Skeletal muscle satellite cell (primary cell): ENCODE results near the gene TICAM1.
"Not testable (repeated sequence)": the region's sequence is repeated elsewhere in the genome, so short reads cannot be mapped to it uniquely, and the experiment has no call there.

Experiments
- H3K27me3 ChIP-seq: 2 replicates; pipeline ENCODE4 v1.7.0; 2013; ENCODE audit warnings: low read length; ENCODE audit not compliant: control insufficient read depth, insufficient read depth
- H3K36me3 ChIP-seq: 2 replicates; pipeline ENCODE4 v1.7.0; 2013; ENCODE audit warnings: mild to moderate bottlenecking, control low read depth, low read length; ENCODE audit not compliant: insufficient read depth
- H3K4me1 ChIP-seq: 2 replicates; pipeline ENCODE4 v1.7.0; 2013; ENCODE audit warnings: low read length; ENCODE audit not compliant: control insufficient read depth, insufficient read depth
- H3K4me2 ChIP-seq: 2 replicates; pipeline ENCODE4 v1.7.0; 2013; ENCODE audit warnings: mild to moderate bottlenecking, low read length
- H3K4me3 ChIP-seq: 2 replicates; pipeline ENCODE4 v1.7.0; 2013; ENCODE audit warnings: low read length
- H3K9ac ChIP-seq: 2 replicates; pipeline ENCODE4 v1.7.0; 2013; ENCODE audit warnings: mild to moderate bottlenecking, low read depth, low read length, moderate library complexity
- H3K9me3 ChIP-seq: replicated peaks from 2 replicates; pipeline ENCODE4 v1.7.0; 2013; ENCODE audit warnings: mild to moderate bottlenecking, control low read depth, low read length

The TICAM1 gene

DNA sequence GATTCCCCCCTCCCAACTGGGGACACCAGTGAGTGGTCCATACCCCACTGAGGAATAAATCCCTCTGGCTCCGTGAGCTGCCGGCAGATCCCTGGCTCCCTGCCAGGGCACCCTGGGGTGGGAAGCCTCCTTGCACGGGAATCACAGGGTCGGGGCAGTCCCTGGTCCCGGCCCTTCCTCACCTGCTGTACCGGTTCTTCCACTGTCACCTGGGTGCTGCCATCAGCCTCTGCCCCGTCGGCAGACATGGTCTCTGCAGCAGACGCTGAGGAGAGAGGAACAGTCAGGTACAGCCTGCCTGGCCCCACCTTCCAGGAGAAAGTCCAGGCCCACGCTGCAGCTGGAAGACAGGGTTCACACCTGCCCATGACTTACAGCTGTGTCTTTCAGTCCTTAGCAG lies 29.6 kb upstream of the TICAM1 start:
- Histone ChIP-seq H3K9ac (no peak overlapping the region), H3K4me2 (no peak overlapping the region), H3K27me3 (no peaks in the 10 kb centered on the region), H3K9me3 (no peaks in the 10 kb centered on the region), H3K4me3 (no peak overlapping the region), H3K4me1 (peaks cover 5% of the 10 kb centered on the region), H3K36me3 (peaks cover 49% of the 10 kb centered on the region)

DNA sequence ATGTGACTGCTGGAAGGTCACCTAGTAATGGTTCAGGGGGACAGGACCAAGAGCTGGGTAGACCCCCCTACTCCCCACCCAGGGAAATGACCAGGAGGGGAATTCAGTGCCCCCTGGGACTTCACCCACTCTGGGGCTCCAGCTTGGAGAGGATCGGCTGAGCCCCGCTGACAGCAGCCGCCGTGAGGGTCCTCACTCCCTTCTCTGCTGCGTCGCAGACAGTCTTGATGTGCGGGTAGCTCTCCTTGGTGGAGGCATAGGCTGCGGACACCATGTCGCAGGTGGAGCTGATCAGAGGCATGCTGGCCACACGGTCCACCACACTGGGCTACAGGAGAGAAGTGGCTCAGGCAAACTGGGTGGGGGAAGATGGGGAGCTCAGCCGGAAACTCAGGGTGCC lies 28.2 kb upstream of the TICAM1 start:
- Histone ChIP-seq H3K27me3 (no peaks in the 10 kb centered on the region), H3K36me3 (peaks cover 62% of the 10 kb centered on the region), H3K4me1 (peaks cover 3% of the 10 kb centered on the region), H3K4me2 (no peak overlapping the region), H3K4me3 (no peak overlapping the region), H3K9ac (no peak overlapping the region), H3K9me3 (no peaks in the 10 kb centered on the region)

DNA sequence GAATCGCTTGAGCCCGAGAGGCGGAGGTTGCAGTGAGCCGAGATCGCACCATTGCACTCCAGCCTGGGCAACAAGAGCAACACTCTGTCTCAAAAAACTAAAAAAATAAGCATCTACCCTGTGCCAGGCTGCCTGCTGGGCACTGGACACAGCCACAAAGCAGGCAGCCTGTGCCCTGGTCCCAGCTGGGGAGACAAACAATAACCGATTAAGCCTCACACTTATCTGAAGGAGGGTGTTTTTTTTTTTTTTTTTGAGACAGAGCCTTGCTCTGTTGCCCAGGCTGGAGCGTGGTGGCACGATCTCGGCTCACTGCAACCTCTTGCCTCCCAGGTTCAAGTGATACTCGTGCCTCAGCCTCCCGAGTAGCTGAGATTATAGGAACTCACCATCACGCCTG lies 25.0 kb upstream of the TICAM1 start:
- H3K36me3 ChIP-seq = peaks cover 72% of the 10 kb centered on the region
- H3K4me3 ChIP-seq, H3K9me3 ChIP-seq, H3K4me2 ChIP-seq, H3K27me3 ChIP-seq, H3K9ac ChIP-seq, H3K4me1 ChIP-seq: not testable (repeated sequence)

DNA sequence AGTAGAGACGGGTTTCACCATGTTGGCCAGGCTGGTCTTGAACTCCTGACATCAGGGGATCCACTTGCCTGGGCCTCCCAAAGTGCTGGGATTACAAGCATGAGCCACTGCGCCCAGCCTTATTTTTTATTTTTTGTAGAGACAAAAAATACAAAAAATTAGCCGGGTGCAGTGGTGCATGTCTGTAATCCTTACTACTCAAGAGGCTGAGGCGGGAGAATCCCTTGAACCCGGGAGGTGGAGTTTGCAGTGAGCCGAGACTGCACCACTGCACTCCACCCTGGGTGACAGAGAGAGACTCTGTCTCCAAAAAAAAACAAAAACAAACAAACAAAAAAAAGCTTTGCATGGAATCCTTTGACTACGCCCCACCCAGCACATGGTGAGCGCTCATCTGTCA lies 22.0 kb upstream of the TICAM1 start:
- peaks cover 70% of the 10 kb centered on the region for H3K36me3 ChIP-seq
- not testable (repeated sequence) for H3K27me3 ChIP-seq

DNA sequence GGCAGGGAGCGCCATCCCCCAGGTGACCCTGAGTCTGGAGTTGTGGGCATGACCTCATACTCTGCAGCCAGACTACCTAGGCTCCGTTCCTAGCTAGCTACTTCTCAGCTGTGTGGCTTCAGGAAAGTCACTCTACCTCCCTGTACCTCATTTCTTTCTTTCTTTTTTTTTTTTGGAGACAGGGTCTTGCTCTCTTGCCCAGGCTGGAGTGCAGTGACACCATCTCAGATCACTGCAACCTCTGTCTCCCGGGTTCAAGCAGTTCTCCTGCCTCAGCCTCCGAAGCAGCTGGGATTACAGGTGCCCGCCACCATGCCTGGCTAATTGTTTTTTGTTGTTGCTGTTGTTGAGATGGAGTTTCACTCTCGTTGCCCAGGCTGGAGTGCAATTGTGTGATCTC lies 21.0 kb upstream of the TICAM1 start:
- no peak overlapping the region for H3K9ac ChIP-seq
- H3K4me3 ChIP-seq = no peak overlapping the region
- H3K9me3 ChIP-seq = no peaks in the 10 kb centered on the region
- no peaks in the 10 kb centered on the region for H3K27me3 ChIP-seq
- H3K4me1 ChIP-seq = no peaks in the 10 kb centered on the region
- no peak overlapping the region for H3K4me2 ChIP-seq
- H3K36me3 ChIP-seq = peaks cover 74% of the 10 kb centered on the region

More for the DNA sequence above, 22.0 kb upstream of the TICAM1 start:
- not testable (repeated sequence) for H3K4me1 ChIP-seq, H3K4me2 ChIP-seq, H3K4me3 ChIP-seq, H3K9ac ChIP-seq, H3K9me3 ChIP-seq

DNA sequence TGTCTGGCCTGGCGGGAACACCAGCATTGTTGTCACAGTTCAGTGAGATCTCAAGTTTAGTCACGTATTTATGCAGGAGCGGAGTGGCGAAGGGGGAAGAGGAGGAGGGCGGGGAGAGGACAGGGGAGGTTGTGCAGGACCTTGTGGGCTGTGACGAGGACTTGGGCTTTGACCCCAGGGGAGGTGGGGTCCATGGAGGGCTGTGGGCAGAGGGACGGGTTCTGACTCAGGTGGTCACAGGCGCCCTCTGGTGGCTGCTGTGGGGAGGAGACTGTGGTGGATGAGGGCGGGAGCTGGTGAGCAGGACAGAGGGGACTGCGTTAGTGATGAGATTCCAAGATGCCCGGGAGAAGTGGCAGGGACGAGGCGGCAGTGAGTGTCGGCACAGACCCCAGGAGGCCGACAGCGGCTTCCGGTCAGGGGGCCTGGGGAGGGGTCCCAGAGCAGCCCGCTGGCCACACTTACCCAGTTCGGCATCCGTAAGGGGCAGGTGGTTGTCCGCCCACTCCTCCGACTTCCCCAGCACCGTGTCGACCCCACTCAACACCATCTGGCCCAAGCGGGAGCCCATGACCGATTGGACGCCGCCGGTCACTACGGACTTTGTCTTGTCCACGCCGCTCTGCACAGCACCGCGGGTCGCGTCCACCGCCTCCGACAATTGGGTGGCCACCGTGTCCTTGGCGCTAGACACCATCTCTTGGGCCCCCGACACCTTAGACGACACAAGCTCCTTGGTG lies 20.2 kb upstream of the TICAM1 start:
- H3K9me3 ChIP-seq = no peaks in the 10 kb centered on the region
- H3K9ac ChIP-seq = no peak overlapping the region
- no peak overlapping the region for H3K4me3 ChIP-seq
- H3K27me3 ChIP-seq = no peaks in the 10 kb centered on the region
- H3K36me3 ChIP-seq = peaks cover 75% of the 10 kb centered on the region
- no peak overlapping the region for H3K4me2 ChIP-seq
- H3K4me1 ChIP-seq = peaks cover under 1% of the 10 kb centered on the region

DNA sequence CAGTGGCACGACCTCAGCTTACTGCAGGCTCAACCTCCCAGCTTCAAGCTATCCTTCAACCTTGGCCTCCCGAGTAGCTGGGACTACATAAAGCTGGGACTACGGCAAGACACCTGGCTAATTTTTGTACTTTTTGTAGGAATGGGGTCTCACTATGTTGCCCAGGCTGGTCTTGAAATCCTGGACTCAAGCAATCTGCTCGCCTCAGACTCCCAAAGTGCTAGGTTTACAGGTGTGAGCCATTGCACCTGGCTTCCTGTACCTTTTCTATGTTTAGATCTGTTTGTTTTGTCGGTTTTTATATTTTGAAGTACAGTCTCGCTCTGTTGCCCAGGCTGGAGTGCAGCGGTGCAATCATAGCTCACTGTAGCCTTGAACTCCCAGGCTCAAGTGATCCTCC lies 17.5 kb upstream of the TICAM1 start:
- Histone ChIP-seq H3K27me3 (no peaks in the 10 kb centered on the region), H3K4me1 (peaks cover 7% of the 10 kb centered on the region), H3K4me2 (no peak overlapping the region), H3K36me3 (peaks cover 67% of the 10 kb centered on the region), H3K9me3 (no peaks in the 10 kb centered on the region), H3K4me3 (no peak overlapping the region), H3K9ac (no peak overlapping the region)

DNA sequence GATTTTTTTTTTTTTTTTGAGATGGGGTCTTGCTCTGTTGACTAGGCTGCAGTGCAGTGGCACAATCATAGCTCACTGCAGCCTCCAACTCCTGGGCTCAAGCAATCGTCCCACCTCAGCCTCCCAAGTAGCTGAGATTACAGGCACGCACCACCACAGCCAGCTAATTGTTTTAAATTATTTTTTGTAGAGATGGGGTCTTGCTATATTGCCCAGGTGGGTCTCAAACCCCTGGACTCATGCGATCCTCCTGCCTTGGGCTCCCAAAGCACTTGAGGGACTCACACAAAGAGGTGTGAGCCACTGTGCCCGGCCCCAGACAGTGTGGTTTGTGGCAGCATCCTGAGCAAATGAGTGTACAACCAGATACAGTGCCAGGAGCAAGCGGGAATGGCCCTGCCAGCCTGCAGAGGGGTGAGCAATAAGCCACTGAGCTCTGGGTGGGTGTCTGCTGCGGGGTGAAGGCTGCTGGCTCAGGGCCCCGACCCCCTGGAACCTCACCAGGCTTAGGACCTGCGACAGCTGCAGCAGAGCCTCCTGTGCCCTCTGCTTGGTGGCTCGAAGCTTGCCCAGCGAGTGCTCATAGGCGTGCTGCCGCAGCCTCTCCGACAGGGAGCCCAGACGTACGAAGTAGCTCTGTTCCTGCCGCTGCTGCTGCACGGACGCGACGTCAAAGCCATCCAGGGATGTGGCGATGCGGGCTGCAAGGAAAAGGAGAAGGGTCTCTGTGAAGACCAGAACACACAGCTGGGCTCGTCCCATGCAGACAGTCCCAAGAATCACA lies 15.9 kb upstream of the TICAM1 start:
- H3K9me3 ChIP-seq = no peaks in the 10 kb centered on the region
- H3K4me3 ChIP-seq = no peak overlapping the region
- H3K4me1 ChIP-seq = peaks cover 7% of the 10 kb centered on the region
- H3K36me3 ChIP-seq = peaks cover 74% of the 10 kb centered on the region
- H3K4me2 ChIP-seq = no peak overlapping the region
- no peak overlapping the region for H3K9ac ChIP-seq
- H3K27me3 ChIP-seq = no peaks in the 10 kb centered on the region

DNA sequence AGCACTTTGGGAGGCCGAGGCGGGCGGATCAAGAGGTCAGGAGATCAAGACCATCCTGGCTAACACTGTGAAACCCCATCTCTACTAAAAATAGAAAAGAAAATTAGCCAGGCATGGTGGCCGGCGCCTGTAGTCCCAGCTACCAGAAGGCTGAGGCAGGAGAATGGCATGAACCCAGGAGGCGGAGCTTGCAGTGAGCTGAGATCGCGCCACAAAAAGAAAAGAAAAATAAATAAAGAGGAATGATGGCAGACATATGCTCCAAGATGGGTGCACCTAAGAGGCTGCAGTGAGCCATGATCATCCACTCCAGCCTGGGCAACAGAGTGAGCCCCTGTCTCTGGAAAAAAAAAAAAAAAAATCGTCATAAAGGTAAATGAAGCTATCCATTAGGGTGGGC lies 14.5 kb upstream of the TICAM1 start:
- H3K4me1 ChIP-seq, H3K9ac ChIP-seq, H3K27me3 ChIP-seq, H3K4me3 ChIP-seq, H3K9me3 ChIP-seq, H3K4me2 ChIP-seq: not testable (repeated sequence)
- H3K36me3 ChIP-seq = peaks cover 70% of the 10 kb centered on the region

DNA sequence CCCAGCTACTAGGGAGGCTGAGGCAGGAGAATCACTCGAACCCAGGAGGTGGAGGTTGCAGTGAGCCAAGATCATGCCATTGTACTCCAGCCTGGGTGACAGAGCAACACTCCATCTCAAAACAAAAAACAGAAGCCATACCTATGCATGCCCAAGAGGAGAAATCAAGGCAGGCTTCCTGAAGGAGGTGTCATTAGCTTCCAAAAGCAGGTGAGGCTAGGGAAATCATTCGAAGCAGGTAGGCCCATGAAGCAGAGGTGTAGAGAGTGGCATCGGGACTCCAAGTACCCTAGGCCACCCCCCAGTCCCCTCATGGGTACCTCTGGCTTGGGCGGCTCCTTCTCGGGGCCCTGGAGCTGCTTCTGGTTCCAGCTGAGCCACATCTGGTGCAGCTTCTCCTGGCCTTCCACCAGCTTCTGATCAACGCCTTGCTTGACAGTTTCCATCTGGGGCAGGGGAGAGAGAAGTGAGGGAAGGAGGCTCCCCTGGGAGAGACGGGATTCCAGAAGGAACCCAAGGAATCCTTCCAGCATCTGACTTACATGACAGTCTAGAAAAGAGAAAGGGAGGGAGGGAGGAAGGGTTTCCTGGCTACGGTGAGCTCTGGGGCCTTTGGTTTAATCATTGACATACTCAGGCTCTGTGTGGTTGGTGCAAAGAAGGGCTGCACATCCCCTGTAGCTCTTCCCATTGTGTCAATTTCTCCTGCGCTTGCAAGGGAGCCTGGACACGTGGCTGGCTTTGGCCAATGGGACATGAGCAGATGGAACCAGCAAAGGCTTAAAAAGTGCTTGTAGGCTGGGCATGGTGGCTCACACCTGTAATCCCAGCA lies 13.1 kb upstream of the TICAM1 start:
- no peak overlapping the region for H3K4me3 ChIP-seq
- peaks cover 7% of the 10 kb centered on the region for H3K4me1 ChIP-seq
- H3K4me2 ChIP-seq = no peak overlapping the region
- H3K36me3 ChIP-seq = peaks cover 70% of the 10 kb centered on the region
- no peak overlapping the region for H3K9ac ChIP-seq
- no peaks in the 10 kb centered on the region for H3K27me3 ChIP-seq
- no peaks in the 10 kb centered on the region for H3K9me3 ChIP-seq

DNA sequence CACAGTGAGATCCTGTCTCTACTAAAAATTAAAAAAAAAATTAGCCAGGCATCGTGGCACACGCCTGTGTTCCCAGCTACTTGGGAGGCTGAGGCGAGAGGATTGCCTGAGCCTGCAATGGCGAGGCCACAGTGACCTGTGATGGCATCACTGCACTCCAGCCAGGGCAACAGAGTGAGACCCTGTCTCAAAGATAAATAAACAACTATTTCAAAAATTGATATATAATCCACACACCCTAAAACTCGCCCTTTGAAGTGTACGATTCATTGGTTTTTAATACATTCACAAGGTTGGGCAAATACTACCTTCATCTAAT lies 12.1 kb upstream of the TICAM1 start:
- Histone ChIP-seq H3K9me3 (no peaks in the 10 kb centered on the region), H3K9ac (no peak overlapping the region), H3K36me3 (peaks cover 71% of the 10 kb centered on the region), H3K27me3 (no peaks in the 10 kb centered on the region), H3K4me2 (no peak overlapping the region), H3K4me1 (peaks cover 7% of the 10 kb centered on the region), H3K4me3 (no peak overlapping the region)
